ENCODE measurements around the gene ATP10B.

The ATP10B gene

GRCh38 chr5:160667160-160667559 lies 184.9 kb downstream of the ATP10B start:
- Histone ChIP-seq H3K9me3 (ENCODE audit: control insufficient read depth in 1 of 2, low read length in 2 of 2) (no peaks in the 10 kb centered on the region), H3K27ac (ENCODE audit: low read depth, low read length) (no peak overlapping the region), H3K27me3 (ENCODE audit: control insufficient read depth in 1 of 2, insufficient read depth in 2 of 2, low read length in 2 of 2) (no peaks in the 10 kb centered on the region), H3K36me3 (ENCODE audit: control insufficient read depth in 1 of 2, insufficient read depth in 2 of 2, low read length in 2 of 2) (peaks cover 10 to 26% of the 10 kb centered on the region in 2 donors), H3K4me1 (ENCODE audit: control insufficient read depth in 1 of 2, insufficient read depth in 2 of 2, low read length in 2 of 2) (peaks cover 12 to 16% of the 10 kb centered on the region in 2 donors), H3K4me3 (ENCODE audit: low read depth in 1 of 2, low read length in 2 of 2) (no peak overlapping the region), H3K9ac (ENCODE audit: low read depth in 1 of 2, low read length in 2 of 2) (no peak overlapping the region)

GRCh38 chr5:160665460-160665859 lies 186.6 kb downstream of the ATP10B start:
- Histone ChIP-seq H3K36me3 (ENCODE audit: control insufficient read depth in 1 of 2, insufficient read depth in 2 of 2, low read length in 2 of 2) (peaks cover 10 to 27% of the 10 kb centered on the region in 2 donors), H3K9me3 (ENCODE audit: control insufficient read depth in 1 of 2, low read length in 2 of 2) (no peaks in the 10 kb centered on the region), H3K27ac (ENCODE audit: low read depth, low read length) (no peak overlapping the region), H3K4me3 (ENCODE audit: low read depth in 1 of 2, low read length in 2 of 2) (no peak overlapping the region), H3K27me3 (ENCODE audit: control insufficient read depth in 1 of 2, insufficient read depth in 2 of 2, low read length in 2 of 2) (no peaks in the 10 kb centered on the region), H3K4me1 (ENCODE audit: control insufficient read depth in 1 of 2, insufficient read depth in 2 of 2, low read length in 2 of 2) (peaks cover 12 to 16% of the 10 kb centered on the region in 2 donors), H3K9ac (ENCODE audit: low read depth in 1 of 2, low read length in 2 of 2) (no peak overlapping the region)

DNA sequence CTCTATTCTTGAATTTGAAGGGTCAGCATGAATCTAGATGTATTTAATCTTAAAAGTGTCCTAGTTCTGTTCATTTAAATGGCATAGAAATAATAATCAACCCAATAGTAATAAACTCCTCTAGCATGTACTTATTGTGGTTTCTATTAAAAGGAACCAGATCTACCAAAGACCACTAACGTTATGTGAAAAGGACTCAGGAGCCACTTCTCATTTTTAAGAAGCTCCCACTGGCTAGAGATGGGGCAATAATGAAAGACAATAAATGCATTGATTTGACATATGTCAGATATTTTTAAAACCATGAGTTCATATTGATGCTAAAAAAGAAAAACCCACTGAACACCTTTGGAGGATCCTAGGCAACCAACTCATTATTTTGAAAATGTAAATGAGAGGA lies 191.9 kb downstream of the ATP10B start:
- Histone ChIP-seq H3K27me3 (ENCODE audit: control insufficient read depth in 1 of 2, insufficient read depth in 2 of 2, low read length in 2 of 2) (no peaks in the 10 kb centered on the region), H3K4me3 (ENCODE audit: low read depth in 1 of 2, low read length in 2 of 2) (no peak overlapping the region), H3K9me3 (ENCODE audit: control insufficient read depth in 1 of 2, low read length in 2 of 2) (no peaks in the 10 kb centered on the region), H3K4me1 (ENCODE audit: control insufficient read depth in 1 of 2, insufficient read depth in 2 of 2, low read length in 2 of 2) (peaks cover 32 to 33% of the 10 kb centered on the region in 2 donors), H3K9ac (ENCODE audit: low read depth in 1 of 2, low read length in 2 of 2) (no peak overlapping the region), H3K27ac (ENCODE audit: low read depth, low read length) (no peak overlapping the region), H3K36me3 (ENCODE audit: control insufficient read depth in 1 of 2, insufficient read depth in 2 of 2, low read length in 2 of 2) (peaks cover 0 to 5% of the 10 kb centered on the region in 2 donors)

GRCh38 chr5:160657622-160658458 lies 194.2 kb downstream of the ATP10B start:
- Histone ChIP-seq H3K4me3 (ENCODE audit: low read depth in 1 of 2, low read length in 2 of 2) (peak overlapping the region in 1 of 2 donors; percentile 23), H3K9ac (ENCODE audit: low read depth in 1 of 2, low read length in 2 of 2) (no peak overlapping the region), H3K27ac (ENCODE audit: low read depth, low read length) (no peak overlapping the region), H3K27me3 (ENCODE audit: control insufficient read depth in 1 of 2, insufficient read depth in 2 of 2, low read length in 2 of 2) (no peaks in the 10 kb centered on the region), H3K9me3 (ENCODE audit: control insufficient read depth in 1 of 2, low read length in 2 of 2) (no peaks in the 10 kb centered on the region), H3K4me1 (ENCODE audit: control insufficient read depth in 1 of 2, insufficient read depth in 2 of 2, low read length in 2 of 2) (peaks cover 32 to 33% of the 10 kb centered on the region in 2 donors), H3K36me3 (ENCODE audit: control insufficient read depth in 1 of 2, insufficient read depth in 2 of 2, low read length in 2 of 2) (peaks cover 0 to 4% of the 10 kb centered on the region in 2 donors)

DNA sequence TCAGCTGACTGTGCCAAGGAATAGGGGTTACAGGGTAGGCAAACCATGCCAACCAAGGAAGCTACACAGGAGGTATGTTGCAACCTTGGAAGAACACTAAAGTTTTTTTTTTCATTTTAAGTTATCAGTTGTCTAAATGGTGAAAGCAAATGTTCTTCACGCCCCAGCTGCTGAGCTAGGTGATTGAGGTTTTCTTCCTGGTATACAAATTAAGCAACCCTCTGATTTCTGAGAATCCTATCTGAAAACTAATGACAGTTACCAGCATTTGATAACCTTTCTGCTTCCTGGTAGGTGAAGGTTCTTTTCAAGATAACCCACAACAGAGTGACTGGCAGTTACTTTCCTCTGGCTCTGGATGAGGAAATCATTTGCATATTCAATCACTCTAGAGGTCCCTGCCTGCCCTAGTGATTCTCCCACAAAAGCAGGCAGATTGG lies 194.9 kb downstream of the ATP10B start:
- peak overlapping the region in 1 of 2 donors; percentile 44 for H3K4me3 ChIP-seq (ENCODE audit: low read depth in 1 of 2, low read length in 2 of 2)
- no peak overlapping the region for H3K9ac ChIP-seq (ENCODE audit: low read depth in 1 of 2, low read length in 2 of 2)
- peaks cover 0 to 4% of the 10 kb centered on the region in 2 donors for H3K36me3 ChIP-seq (ENCODE audit: control insufficient read depth in 1 of 2, insufficient read depth in 2 of 2, low read length in 2 of 2)
- no peak overlapping the region for H3K27ac ChIP-seq (ENCODE audit: low read depth, low read length)
- H3K27me3 ChIP-seq (ENCODE audit: control insufficient read depth in 1 of 2, insufficient read depth in 2 of 2, low read length in 2 of 2), result no peaks in the 10 kb centered on the region
- H3K4me1 ChIP-seq (ENCODE audit: control insufficient read depth in 1 of 2, insufficient read depth in 2 of 2, low read length in 2 of 2), result peaks cover 32 to 33% of the 10 kb centered on the region in 2 donors
- no peaks in the 10 kb centered on the region for H3K9me3 ChIP-seq (ENCODE audit: control insufficient read depth in 1 of 2, low read length in 2 of 2)

- Histone ChIP-seq H3K36me3 (ENCODE audit: control insufficient read depth in 1 of 2, insufficient read depth in 2 of 2, low read length in 2 of 2) (peaks cover 0 to 3% of the 10 kb centered on the region in 2 donors), H3K27me3 (ENCODE audit: control insufficient read depth in 1 of 2, insufficient read depth in 2 of 2, low read length in 2 of 2) (no peaks in the 10 kb centered on the region), H3K9ac (ENCODE audit: low read depth in 1 of 2, low read length in 2 of 2) (no peak overlapping the region), H3K9me3 (ENCODE audit: control insufficient read depth in 1 of 2, low read length in 2 of 2) (no peaks in the 10 kb centered on the region), H3K4me1 (ENCODE audit: control insufficient read depth in 1 of 2, insufficient read depth in 2 of 2, low read length in 2 of 2) (peaks cover 32 to 37% of the 10 kb centered on the region in 2 donors), H3K27ac (ENCODE audit: low read depth, low read length) (no peak overlapping the region), H3K4me3 (ENCODE audit: low read depth in 1 of 2, low read length in 2 of 2) (no peak overlapping the region)
Measured at GRCh38 chr5:160655717-160656116, 196.3 kb downstream of the ATP10B start.

GRCh38 chr5:160651692-160652645 lies 200.0 kb downstream of the ATP10B start:
- H3K9me3 ChIP-seq (ENCODE audit: control insufficient read depth in 1 of 2, low read length in 2 of 2), result no peaks in the 10 kb centered on the region
- H3K27me3 ChIP-seq (ENCODE audit: control insufficient read depth in 1 of 2, insufficient read depth in 2 of 2, low read length in 2 of 2), result no peaks in the 10 kb centered on the region
- peaks cover 16 to 20% of the 10 kb centered on the region in 2 donors for H3K4me1 ChIP-seq (ENCODE audit: control insufficient read depth in 1 of 2, insufficient read depth in 2 of 2, low read length in 2 of 2)
- H3K27ac ChIP-seq (ENCODE audit: low read depth, low read length), result no peak overlapping the region
- H3K4me3 ChIP-seq (ENCODE audit: low read depth in 1 of 2, low read length in 2 of 2), result no peak overlapping the region
- peaks cover 0 to 15% of the 10 kb centered on the region in 2 donors for H3K36me3 ChIP-seq (ENCODE audit: control insufficient read depth in 1 of 2, insufficient read depth in 2 of 2, low read length in 2 of 2)
- H3K9ac ChIP-seq (ENCODE audit: low read depth in 1 of 2, low read length in 2 of 2), result no peak overlapping the region

GRCh38 chr5:160649304-160649703 lies 202.7 kb downstream of the ATP10B start:
- Histone ChIP-seq H3K36me3 (ENCODE audit: control insufficient read depth in 1 of 2, insufficient read depth in 2 of 2, low read length in 2 of 2) (peaks cover 2 to 29% of the 10 kb centered on the region in 2 donors), H3K27me3 (ENCODE audit: control insufficient read depth in 1 of 2, insufficient read depth in 2 of 2, low read length in 2 of 2) (no peaks in the 10 kb centered on the region), H3K9ac (ENCODE audit: low read depth in 1 of 2, low read length in 2 of 2) (no peak overlapping the region), H3K4me3 (ENCODE audit: low read depth in 1 of 2, low read length in 2 of 2) (no peak overlapping the region), H3K27ac (ENCODE audit: low read depth, low read length) (no peak overlapping the region), H3K9me3 (ENCODE audit: control insufficient read depth in 1 of 2, low read length in 2 of 2) (no peaks in the 10 kb centered on the region), H3K4me1 (ENCODE audit: control insufficient read depth in 1 of 2, insufficient read depth in 2 of 2, low read length in 2 of 2) (peaks cover 0 to 4% of the 10 kb centered on the region in 2 donors)

- Histone ChIP-seq H3K36me3 (ENCODE audit: control insufficient read depth in 1 of 2, insufficient read depth in 2 of 2, low read length in 2 of 2) (peaks cover 8 to 53% of the 10 kb centered on the region in 2 donors), H3K27me3 (ENCODE audit: control insufficient read depth in 1 of 2, insufficient read depth in 2 of 2, low read length in 2 of 2) (no peaks in the 10 kb centered on the region), H3K4me3 (ENCODE audit: low read depth in 1 of 2, low read length in 2 of 2) (no peak overlapping the region), H3K9me3 (ENCODE audit: control insufficient read depth in 1 of 2, low read length in 2 of 2) (no peaks in the 10 kb centered on the region), H3K27ac (ENCODE audit: low read depth, low read length) (no peak overlapping the region), H3K4me1 (ENCODE audit: control insufficient read depth in 1 of 2, insufficient read depth in 2 of 2, low read length in 2 of 2) (no peaks in the 10 kb centered on the region), H3K9ac (ENCODE audit: low read depth in 1 of 2, low read length in 2 of 2) (no peak overlapping the region)
Measured at GRCh38 chr5:160646033-160646432, 206.0 kb downstream of the ATP10B start.
